ENCODE results near the gene ZGRF1. TPM values are rescaled to one million over a fixed set of nuclear protein-coding genes. Genes with fewer than 3 reads are reported as not detected.
"Not testable (repeated sequence)": the region's sequence is repeated elsewhere in the genome, so short reads cannot be mapped to it uniquely, and the experiment has no call there.

Gene ZGRF1
- polyA plus RNA-seq, 1 donor from 2014 or later: 18.0 TPM

- Histone ChIP-seq H2AFZ (ENCODE audit: low read depth, low read length) (no peak overlapping the region), H3K9ac (ENCODE audit: low read length) (no peak overlapping the region), H3K27me3 (ENCODE audit: insufficient read depth, low read depth, low read length) (no peaks in the 10 kb centered on the region), H3K9me3 (ENCODE audit: low read length) (no peaks in the 10 kb centered on the region), H3K27ac (ENCODE audit: low read length) (no peak overlapping the region), H3K36me3 (ENCODE audit: insufficient read depth, low read length) (no peaks in the 10 kb centered on the region), H3K9me2 (ENCODE audit: insufficient read depth, low read length) (no peaks in the 10 kb centered on the region), H3K4me3 (ENCODE audit: low read length) (no peak overlapping the region), H3F3A (ENCODE audit: insufficient read depth, low read length, poor library complexity, severe bottlenecking) (no peaks in the 10 kb centered on the region), H3K79me2 (replicated peaks; ENCODE audit: insufficient read depth, low read length) (no peaks in the 10 kb centered on the region), H4K20me1 (ENCODE audit: insufficient read depth) (no peaks in the 10 kb centered on the region), H3K4me2 (ENCODE audit: low read length) (no peak overlapping the region)
- TF ChIP-seq POLR2AphosphoS5 (IDR thresholded peaks at IDR 0.05) (no peak), EZH2 (IDR thresholded peaks at IDR 0.05; ENCODE audit: borderline replicate concordance, insufficient read depth, low read length, poor library complexity, severe bottlenecking) (no peak), SMC3 (conservative IDR thresholded peaks at IDR 0.05; ENCODE audit: poor library complexity) (no peak), MXI1 (conservative IDR thresholded peaks at IDR 0.05; ENCODE audit: poor library complexity, severe bottlenecking) (no peak), EP300 (conservative IDR thresholded peaks at IDR 0.05; ENCODE audit: poor library complexity, severe bottlenecking) (no peak), TAF1 (IDR thresholded peaks at IDR 0.05; ENCODE audit: low read depth) (no peak), CTCF (IDR thresholded peaks at IDR 0.05; ENCODE audit: poor library complexity, severe bottlenecking) (no peak)
These were observed 9.0 kb upstream of the ZGRF1 start for GRCh38 chr4:112645541-112646329.

GRCh38 chr4:112644595-112645535 lies 8.2 kb upstream of the ZGRF1 start:
- H3K79me2 ChIP-seq (replicated peaks; ENCODE audit: insufficient read depth, low read length); H3K27me3 ChIP-seq (ENCODE audit: insufficient read depth, low read depth, low read length); H3K9ac ChIP-seq (ENCODE audit: low read length); H3K9me2 ChIP-seq (ENCODE audit: insufficient read depth, low read length); H3K9me3 ChIP-seq (ENCODE audit: low read length); H4K20me1 ChIP-seq (ENCODE audit: insufficient read depth); H2AFZ ChIP-seq (ENCODE audit: low read depth, low read length); H3K4me2 ChIP-seq (ENCODE audit: low read length); H3F3A ChIP-seq (ENCODE audit: insufficient read depth, low read length, poor library complexity, severe bottlenecking); H3K4me3 ChIP-seq (ENCODE audit: low read length); H3K36me3 ChIP-seq (ENCODE audit: insufficient read depth, low read length); H3K27ac ChIP-seq (ENCODE audit: low read length): not testable (repeated sequence)

- TF ChIP-seq MXI1 (conservative IDR thresholded peaks at IDR 0.05; ENCODE audit: poor library complexity, severe bottlenecking) (no peak), RAD21 (conservative IDR thresholded peaks at IDR 0.05) (no peak), CTCF (IDR thresholded peaks at IDR 0.05; ENCODE audit: poor library complexity, severe bottlenecking) (no peak)
These were observed 5.8 kb upstream of the ZGRF1 start for GRCh38 chr4:112642526-112642925.

More at GRCh38 chr4:112642526-112642925, 5.8 kb upstream of the ZGRF1 start:
- H3K27ac ChIP-seq (ENCODE audit: low read length): no peak overlapping the region
- peaks cover 4% of the 10 kb centered on the region for H3F3A ChIP-seq (ENCODE audit: insufficient read depth, low read length, poor library complexity, severe bottlenecking)
- H3K9me3 ChIP-seq (ENCODE audit: low read length): no peaks in the 10 kb centered on the region
- no peak overlapping the region for H3K4me2 ChIP-seq (ENCODE audit: low read length)
- no peak overlapping the region for H3K9ac ChIP-seq (ENCODE audit: low read length)
- no peaks in the 10 kb centered on the region for H3K27me3 ChIP-seq (ENCODE audit: insufficient read depth, low read depth, low read length)
- peaks cover 20% of the 10 kb centered on the region for H3K79me2 ChIP-seq (replicated peaks; ENCODE audit: insufficient read depth, low read length)
- no peaks in the 10 kb centered on the region for H4K20me1 ChIP-seq (ENCODE audit: insufficient read depth)
- no peaks in the 10 kb centered on the region for H3K9me2 ChIP-seq (ENCODE audit: insufficient read depth, low read length)
- H3K4me3 ChIP-seq (ENCODE audit: low read length): no peak overlapping the region
- no peaks in the 10 kb centered on the region for H3K36me3 ChIP-seq (ENCODE audit: insufficient read depth, low read length)
- H2AFZ ChIP-seq (ENCODE audit: low read depth, low read length): no peak overlapping the region
